ENCODE data around the gene DPF1. TPM values are rescaled to one million over a fixed set of nuclear protein-coding genes. Genes with fewer than 3 reads are reported as not detected.

DPF1 gene
- total and polyA plus RNA-seq, 4 donors, result not detected

GRCh38 chr19:38234615-38235014, 10.6 kb upstream of the DPF1 start:
- H3K4me1 ChIP-seq (ENCODE audit: control insufficient read depth in 4 of 4, insufficient read depth in 4 of 4, low read length in 3 of 4), result peaks cover 0 to 4% (median 0%) of the 10 kb centered on the region in 4 donors
- H3K9ac ChIP-seq (ENCODE audit: low read depth in 1 of 2, low read length in 2 of 2), result no peak overlapping the region
- no peak overlapping the region for H3K27ac ChIP-seq (ENCODE audit: low read depth in 1 of 2, low read length in 2 of 2)
- peaks cover 0 to 4% (median 0%) of the 10 kb centered on the region in 4 donors for H3K27me3 ChIP-seq (ENCODE audit: control insufficient read depth in 4 of 4, insufficient read depth in 4 of 4, low read length in 3 of 4)
- TF ChIP-seq TAF1 (conservative IDR thresholded peaks at IDR 0.05), result no peak
- TF ChIP-seq HNF4A (conservative IDR thresholded peaks at IDR 0.05), result no peak
- TF ChIP-seq FOXA2 (IDR thresholded peaks at IDR 0.05), result no peak
- TF ChIP-seq, protein P1, sequence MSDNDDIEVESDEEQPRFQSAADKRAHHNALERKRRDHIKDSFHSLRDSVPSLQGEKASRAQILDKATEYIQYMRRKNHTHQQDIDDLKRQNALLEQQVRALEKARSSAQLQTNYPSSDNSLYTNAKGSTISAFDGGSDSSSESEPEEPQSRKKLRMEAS (IDR thresholded peaks at IDR 0.05), result no peak
- TF ChIP-seq HNF4G (IDR thresholded peaks at IDR 0.05), result no peak
- no peak for TF ChIP-seq NR2F2 (IDR thresholded peaks at IDR 0.05)
- TF ChIP-seq FOXA1 (IDR thresholded peaks at IDR 0.05), result no peak
- no peak for TF ChIP-seq SP1 (IDR thresholded peaks at IDR 0.05)
- TF ChIP-seq ZBTB33 (IDR thresholded peaks at IDR 0.05), result no peak
- TF ChIP-seq RAD21 (IDR thresholded peaks at IDR 0.05), result no peak
- TF ChIP-seq ATF3 (IDR thresholded peaks at IDR 0.05), result no peak
- TF ChIP-seq RXRA (IDR thresholded peaks at IDR 0.05), result no peak
- TF ChIP-seq, protein P2, sequence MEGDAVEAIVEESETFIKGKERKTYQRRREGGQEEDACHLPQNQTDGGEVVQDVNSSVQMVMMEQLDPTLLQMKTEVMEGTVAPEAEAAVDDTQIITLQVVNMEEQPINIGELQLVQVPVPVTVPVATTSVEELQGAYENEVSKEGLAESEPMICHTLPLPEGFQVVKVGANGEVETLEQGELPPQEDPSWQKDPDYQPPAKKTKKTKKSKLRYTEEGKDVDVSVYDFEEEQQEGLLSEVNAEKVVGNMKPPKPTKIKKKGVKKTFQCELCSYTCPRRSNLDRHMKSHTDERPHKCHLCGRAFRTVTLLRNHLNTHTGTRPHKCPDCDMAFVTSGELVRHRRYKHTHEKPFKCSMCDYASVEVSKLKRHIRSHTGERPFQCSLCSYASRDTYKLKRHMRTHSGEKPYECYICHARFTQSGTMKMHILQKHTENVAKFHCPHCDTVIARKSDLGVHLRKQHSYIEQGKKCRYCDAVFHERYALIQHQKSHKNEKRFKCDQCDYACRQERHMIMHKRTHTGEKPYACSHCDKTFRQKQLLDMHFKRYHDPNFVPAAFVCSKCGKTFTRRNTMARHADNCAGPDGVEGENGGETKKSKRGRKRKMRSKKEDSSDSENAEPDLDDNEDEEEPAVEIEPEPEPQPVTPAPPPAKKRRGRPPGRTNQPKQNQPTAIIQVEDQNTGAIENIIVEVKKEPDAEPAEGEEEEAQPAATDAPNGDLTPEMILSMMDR (IDR thresholded peaks at IDR 0.05; ENCODE audit: low read depth, low read length, missing input control), result no peak
- no peak for TF ChIP-seq REST (IDR thresholded peaks at IDR 0.05)
- no peak for TF ChIP-seq JUND (IDR thresholded peaks at IDR 0.05)
- no peak for TF ChIP-seq GABPA (IDR thresholded peaks at IDR 0.05 in 1 of 2, conservative IDR thresholded peaks at IDR 0.05 in 1 of 2)
- no peak for TF ChIP-seq YY1 (IDR thresholded peaks at IDR 0.05)
- TF ChIP-seq EGR1 (IDR thresholded peaks at IDR 0.05; ENCODE audit: low read depth in 2 of 2), result no peak
- no peak for DNase-seq (ENCODE audit: low spot score)
- no peaks in the 10 kb centered on the region for H3K36me3 ChIP-seq (ENCODE audit: control insufficient read depth in 4 of 4, insufficient read depth in 3 of 4, low read depth in 1 of 4, low read length in 3 of 4)
- WGBS, result 86% methylated on average over 4 of the region's 4 CpGs
- H3K4me3 ChIP-seq (ENCODE audit: low read depth in 1 of 3, low read length in 3 of 3), result no peak overlapping the region
- no peaks in the 10 kb centered on the region for H3K9me3 ChIP-seq (ENCODE audit: control insufficient read depth in 4 of 4, low read length in 3 of 4)

Data from liver (tissue), 9 donors.